ENCODE data around the gene CCDC91.
"Not testable (repeated sequence)": the region's sequence is repeated elsewhere in the genome, so short reads cannot be mapped to it uniquely, and the experiment has no call there.

CCDC91 gene

GRCh38 chr12:28235015-28235414 lies 44.8 kb downstream of the CCDC91 start:
- DNase-seq, result no peak

GRCh38 chr12:28235985-28236384 lies 45.7 kb downstream of the CCDC91 start:
- DNase-seq, result no peak

GRCh38 chr12:28237423-28237822 lies 47.2 kb downstream of the CCDC91 start:
- DNase-seq, result no peak

GRCh38 chr12:28239918-28240317 lies 49.7 kb downstream of the CCDC91 start:
- no peak for DNase-seq

GRCh38 chr12:28240853-28241252 lies 50.6 kb downstream of the CCDC91 start:
- no peak for DNase-seq

- DNase-seq, result no peak
Measured at GRCh38 chr12:28242129-28242495, 51.9 kb downstream of the CCDC91 start.

GRCh38 chr12:28242496-28243309 lies 52.4 kb downstream of the CCDC91 start:
- no peak for DNase-seq

- no peak for DNase-seq
Measured at GRCh38 chr12:28243310-28243633, 53.0 kb downstream of the CCDC91 start.

- no peak for DNase-seq
Measured at GRCh38 chr12:28247806-28248205, 57.5 kb downstream of the CCDC91 start.

GRCh38 chr12:28248555-28249145 lies 58.4 kb downstream of the CCDC91 start:
- DNase-seq, result no peak

- no peak for DNase-seq
Measured at GRCh38 chr12:28253161-28253641, 62.9 kb downstream of the CCDC91 start.

- DNase-seq, result no peak
Measured at GRCh38 chr12:28257411-28257810, 67.2 kb downstream of the CCDC91 start.

- DNase-seq, result no peak
Measured at GRCh38 chr12:28258998-28259397, 68.7 kb downstream of the CCDC91 start.

GRCh38 chr12:28265435-28266042 lies 75.3 kb downstream of the CCDC91 start:
- no peak for DNase-seq

GRCh38 chr12:28267920-28268607 lies 77.8 kb downstream of the CCDC91 start:
- not testable (repeated sequence) for DNase-seq

GRCh38 chr12:28268608-28269229 lies 78.5 kb downstream of the CCDC91 start:
- DNase-seq, result no peak

GRCh38 chr12:28269851-28270250 lies 79.6 kb downstream of the CCDC91 start:
- no peak for DNase-seq

GRCh38 chr12:28278499-28278898 lies 88.2 kb downstream of the CCDC91 start:
- DNase-seq, result no peak

- DNase-seq, result no peak
Measured at GRCh38 chr12:28278960-28279359, 88.7 kb downstream of the CCDC91 start.

- no peak for DNase-seq
Measured at GRCh38 chr12:28286352-28286751, 96.1 kb downstream of the CCDC91 start.

- no peak for DNase-seq
Measured at GRCh38 chr12:28290262-28290661, 100.0 kb downstream of the CCDC91 start.

GRCh38 chr12:28292699-28293098 lies 102.4 kb downstream of the CCDC91 start:
- DNase-seq, result no peak

GRCh38 chr12:28294300-28294699 lies 104.0 kb downstream of the CCDC91 start:
- DNase-seq, result no peak

Measured in CD4-positive, alpha-beta T cell treated with Interleukin-15 for 1 hour (primary cell).